ENCODE data around the gene MEGF11.

DNA sequence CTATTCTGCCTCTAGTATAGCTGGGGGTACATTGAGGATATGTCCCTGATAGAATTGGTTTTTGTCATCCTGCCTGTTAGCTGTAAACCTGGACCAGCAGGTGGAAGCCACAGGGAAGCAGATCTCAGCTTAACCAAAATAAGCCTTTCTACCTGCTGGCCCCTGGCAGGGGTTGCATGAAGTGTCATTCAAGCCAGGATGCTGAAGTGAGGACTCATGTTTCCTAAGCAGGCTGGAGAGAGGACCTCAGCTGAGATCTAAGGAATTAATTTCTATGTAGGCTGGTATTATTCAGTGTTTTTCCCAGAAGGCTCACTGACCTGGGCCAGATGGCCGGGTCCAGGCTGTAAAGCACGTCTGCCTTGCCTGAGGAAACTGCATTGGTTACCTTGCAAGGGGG is 128.9 kb downstream of the MEGF11 start:
- TF ChIP-seq, protein P1, sequence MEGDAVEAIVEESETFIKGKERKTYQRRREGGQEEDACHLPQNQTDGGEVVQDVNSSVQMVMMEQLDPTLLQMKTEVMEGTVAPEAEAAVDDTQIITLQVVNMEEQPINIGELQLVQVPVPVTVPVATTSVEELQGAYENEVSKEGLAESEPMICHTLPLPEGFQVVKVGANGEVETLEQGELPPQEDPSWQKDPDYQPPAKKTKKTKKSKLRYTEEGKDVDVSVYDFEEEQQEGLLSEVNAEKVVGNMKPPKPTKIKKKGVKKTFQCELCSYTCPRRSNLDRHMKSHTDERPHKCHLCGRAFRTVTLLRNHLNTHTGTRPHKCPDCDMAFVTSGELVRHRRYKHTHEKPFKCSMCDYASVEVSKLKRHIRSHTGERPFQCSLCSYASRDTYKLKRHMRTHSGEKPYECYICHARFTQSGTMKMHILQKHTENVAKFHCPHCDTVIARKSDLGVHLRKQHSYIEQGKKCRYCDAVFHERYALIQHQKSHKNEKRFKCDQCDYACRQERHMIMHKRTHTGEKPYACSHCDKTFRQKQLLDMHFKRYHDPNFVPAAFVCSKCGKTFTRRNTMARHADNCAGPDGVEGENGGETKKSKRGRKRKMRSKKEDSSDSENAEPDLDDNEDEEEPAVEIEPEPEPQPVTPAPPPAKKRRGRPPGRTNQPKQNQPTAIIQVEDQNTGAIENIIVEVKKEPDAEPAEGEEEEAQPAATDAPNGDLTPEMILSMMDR (IDR thresholded peaks at IDR 0.05): no peak
- TF ChIP-seq POLR2A (IDR thresholded peaks at IDR 0.05): no peak

Measured in Peyer's patch (tissue), 4 donors.